Right forelimb (tissue), 1 donor: ENCODE measurements around the gene C1QTNF7.

ENCODE experiments used
- DNase-seq: peaks from one replicate; pipeline ENCODE4 v3.0.0-alpha.2; 2018

C1QTNF7 gene

DNA sequence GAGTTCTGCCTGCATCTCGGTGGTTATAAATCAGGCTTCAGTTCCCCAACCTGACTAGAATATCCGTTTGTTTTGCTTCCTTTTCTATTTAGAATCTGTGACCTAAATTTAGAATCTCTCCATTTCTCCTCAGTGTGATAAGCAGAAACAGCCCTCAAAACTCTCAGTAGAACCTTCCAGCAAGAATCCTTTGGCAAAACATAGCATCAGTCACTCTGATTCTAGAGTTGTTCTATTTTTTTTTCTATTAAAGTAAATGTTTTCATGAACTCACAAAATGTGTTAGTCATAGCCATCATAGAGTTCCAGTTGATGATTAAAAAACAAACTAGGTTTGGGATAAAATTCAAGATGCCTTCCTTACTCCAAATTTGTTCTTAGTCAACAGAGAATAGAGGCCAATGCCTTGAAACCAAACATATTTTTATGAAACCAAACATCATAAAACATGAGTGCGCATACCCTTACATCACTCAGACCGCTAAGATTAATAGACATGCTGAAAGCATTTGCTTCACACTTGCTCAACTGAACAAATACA lies 13.2 kb upstream of the C1QTNF7 start:
- DNase-seq = no peak

DNA sequence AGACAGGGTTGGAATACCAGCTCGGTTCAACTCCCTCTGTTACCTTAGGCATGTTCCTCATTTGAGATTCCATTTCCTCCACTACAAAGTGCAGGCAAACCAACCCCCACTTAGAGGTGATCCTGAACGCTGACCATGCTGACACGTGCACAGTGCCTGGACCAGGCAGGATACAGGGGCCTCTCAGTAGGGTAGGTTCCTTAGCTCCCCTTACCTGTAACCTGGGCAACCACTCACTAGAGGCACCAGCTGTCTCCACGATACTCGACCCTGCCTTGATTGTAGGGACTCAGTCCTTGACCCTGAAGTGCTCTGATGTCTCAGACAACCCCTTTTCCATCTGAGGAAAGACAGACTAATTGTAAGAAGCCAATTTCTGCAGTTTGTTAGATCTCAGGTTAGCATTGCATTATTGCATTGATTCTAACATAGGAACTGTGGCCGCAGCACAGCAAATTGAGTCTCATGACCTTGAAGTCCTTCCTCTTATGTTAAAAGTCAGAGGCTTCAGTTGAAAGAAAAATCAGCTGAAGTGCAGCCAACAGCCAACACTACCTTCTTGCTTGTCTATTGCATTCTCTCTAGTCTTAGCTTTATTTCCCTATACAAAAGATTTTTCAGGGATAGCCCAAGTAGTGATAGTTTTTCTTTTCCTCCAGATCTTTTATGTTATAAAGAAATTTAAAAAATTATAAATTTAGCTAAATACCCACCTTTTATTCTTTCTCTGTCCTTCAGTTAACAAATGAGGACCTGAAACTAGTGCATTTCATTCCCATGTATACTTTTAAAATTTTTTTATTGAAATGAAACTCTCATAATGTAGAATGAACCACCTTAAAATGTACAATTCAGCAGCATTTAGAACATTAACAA lies 11.2 kb upstream of the C1QTNF7 start:
- no peak for DNase-seq

DNA sequence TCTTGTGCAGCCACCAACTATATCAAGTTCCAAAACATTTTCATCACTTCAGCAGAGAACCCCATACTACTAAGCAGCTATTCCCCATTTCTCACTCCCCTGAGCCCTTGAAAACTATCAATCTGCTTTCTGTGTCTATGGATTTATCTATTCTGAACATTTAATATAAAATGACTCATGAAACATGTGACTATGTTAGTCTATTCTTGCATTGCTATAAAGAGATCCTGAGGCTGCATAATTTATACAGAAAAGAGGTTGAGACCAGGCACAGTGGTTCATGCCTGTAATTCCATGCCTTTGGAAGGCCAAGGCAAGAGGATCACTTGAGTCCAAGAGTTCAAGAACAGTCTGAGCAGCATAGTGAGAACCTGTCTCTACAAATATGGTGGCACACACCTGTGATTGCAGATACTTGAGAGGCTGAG lies 10.6 kb upstream of the C1QTNF7 start:
- DNase-seq = no peak

GRCh38 chr4:15418956-15419355 lies 8.9 kb upstream of the C1QTNF7 start:
- no peak for DNase-seq

DNA sequence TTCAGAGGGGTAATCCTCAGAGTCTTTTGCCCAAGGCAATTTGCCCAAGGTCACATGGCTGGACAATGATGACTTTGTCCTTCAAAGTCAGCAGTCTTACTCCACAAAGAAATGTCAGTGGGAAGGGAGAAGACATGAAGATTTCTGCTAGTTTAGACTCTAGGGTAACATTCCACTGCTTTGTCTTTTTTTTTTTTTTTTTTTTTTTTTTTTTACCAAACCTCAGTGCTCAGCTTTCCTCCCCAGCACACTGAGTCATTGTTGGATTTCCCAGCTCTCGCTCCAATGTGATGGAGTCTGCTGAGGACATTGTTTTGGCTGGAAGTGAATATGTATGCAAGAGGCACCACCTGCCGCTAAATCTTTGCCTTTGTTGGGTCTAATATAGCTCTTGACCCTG lies 7.2 kb upstream of the C1QTNF7 start:
- no peak for DNase-seq

GRCh38 chr4:15423285-15423711 lies 4.5 kb upstream of the C1QTNF7 start:
- DNase-seq = no peak

- DNase-seq = no peak
Measured at GRCh38 chr4:15425520-15425919, 2.3 kb upstream of the C1QTNF7 start.

DNA sequence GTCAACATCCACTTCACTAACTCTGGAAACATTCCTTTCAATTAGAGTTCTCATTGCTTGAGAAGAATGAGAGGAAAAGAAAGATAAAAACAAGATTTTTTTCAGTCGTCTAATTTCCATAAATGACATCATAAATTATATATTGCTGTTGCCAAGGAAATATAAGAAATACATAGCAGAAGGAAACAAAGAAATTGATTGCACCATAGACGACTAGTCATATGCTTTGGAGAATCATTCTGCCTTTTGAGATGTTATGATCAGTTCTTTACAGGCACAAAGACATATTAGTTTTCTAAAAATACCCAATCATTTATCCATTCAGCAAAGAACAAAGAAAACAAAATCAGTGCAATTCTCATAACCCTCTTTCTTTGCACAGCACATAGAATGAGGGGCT lies 672 bp upstream of the C1QTNF7 start:
- no peak for DNase-seq

GRCh38 chr4:15428611-15429010 lies 778 bp downstream of the C1QTNF7 start:
- no peak for DNase-seq

GRCh38 chr4:15434091-15434490 lies 6.3 kb downstream of the C1QTNF7 start:
- no peak for DNase-seq

DNA sequence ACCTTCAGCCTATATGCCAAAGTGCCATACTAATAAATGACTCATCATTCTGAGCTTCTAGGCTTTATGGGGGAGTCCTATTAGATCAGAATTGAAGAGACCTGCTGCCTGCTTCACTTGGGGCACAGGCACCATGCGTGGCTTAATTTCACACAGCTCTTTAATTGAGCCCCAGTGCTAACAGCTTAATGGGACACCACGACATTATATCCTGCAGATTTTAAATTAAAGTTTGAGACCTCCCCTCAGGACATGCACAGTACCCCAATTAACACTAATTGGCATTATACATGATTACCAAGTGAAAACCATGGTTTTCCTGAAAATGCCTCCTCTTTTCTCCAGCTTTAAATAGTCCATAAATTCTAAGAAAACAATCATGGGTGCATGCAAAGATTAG lies 6.8 kb downstream of the C1QTNF7 start:
- no peak for DNase-seq

GRCh38 chr4:15436513-15436912 lies 8.7 kb downstream of the C1QTNF7 start:
- DNase-seq = no peak

DNA sequence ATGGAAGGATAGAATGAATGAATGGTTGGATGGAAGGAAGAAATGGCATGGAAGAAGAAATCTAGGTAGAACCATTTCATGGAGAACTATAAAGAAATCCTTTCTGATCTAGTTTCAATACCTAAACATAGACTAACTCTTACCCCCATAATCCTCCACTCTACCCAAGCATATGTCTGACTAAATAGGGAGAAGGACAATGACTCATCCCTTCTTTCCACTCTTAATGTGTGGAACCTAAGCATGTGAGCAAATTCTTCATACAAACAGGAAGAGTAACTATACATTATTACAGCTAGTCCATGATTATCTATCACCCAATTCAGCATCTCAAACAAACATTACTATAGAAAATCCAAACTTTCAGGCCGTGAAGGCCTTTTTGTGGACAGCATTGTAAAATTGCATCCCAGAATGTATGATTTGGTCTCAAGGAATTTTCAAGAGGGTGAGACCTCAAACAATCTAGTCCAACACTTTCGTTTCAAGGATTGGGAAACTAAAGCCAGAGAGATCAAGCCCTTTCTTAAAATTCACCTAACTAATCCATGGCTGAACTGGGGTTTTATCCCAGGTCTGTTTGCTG lies 11.2 kb downstream of the C1QTNF7 start:
- DNase-seq = no peak

DNA sequence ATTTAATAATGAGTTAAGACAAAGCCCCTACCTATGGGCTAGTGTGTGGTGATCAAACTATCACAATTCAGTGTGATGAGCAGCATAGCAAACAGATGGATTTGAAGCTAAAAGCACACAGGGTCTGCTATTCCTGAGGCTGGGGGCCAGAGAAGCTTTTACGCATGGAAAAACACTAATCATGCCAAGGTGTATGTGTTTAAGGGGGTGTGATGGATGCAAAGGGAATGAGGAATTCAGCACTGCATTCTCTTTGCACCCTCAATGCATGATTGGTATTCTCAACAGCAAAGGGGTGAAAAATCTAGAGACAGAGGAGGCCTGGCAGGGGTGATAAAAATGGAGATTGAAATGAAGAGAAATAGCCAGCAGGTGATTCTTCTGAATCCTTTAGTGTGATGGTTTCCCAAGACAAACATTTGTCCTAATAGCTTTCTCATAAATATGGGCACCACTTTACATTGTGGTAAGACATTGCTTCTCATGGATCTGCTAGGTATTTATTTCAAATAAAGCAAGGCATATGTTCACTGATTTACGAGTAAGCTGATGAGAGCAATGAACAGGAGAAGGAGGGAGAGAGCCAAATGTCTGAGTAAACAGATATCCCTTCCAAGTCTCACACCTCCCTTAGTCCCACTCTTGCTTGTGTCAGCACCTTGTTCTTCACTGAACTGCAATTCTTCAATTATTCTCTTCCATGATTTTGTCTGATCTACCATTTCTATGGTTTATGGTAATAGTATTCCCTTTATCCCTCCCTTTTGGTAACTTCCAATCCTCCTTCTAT lies 15.7 kb downstream of the C1QTNF7 start:
- DNase-seq = no peak

GRCh38 chr4:15444276-15444675 lies 16.4 kb downstream of the C1QTNF7 start:
- DNase-seq = no peak

DNA sequence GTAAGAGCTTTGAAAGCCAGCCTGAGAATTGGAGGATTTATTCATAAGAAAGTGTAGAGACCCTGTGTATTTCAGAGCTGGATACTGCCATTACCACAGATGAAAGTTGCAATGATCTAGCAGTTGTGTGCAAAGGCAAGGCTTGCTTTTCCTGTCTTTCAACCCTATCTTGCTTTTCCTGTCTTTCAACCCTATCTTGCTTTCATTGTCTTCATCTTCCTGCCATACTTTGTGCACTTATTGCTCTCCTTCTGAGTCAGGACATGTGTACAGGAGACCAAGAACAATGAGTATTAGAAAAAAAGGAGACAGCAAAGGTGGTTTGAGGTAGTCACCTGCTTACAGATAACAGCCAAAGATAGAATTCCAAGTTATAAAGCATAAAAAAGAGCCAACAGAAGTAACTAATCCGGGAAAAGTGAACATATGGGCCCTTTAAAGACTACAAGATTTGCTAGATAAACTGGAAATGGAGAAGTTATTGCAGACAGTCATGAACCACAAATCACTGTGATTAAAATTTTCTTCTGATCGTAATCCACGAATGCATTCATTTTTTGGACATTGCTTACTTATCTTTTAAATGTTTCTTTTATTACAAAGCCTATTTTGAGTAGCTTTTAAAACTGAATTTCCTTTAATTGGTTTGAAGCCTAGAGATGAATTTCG lies 17.2 kb downstream of the C1QTNF7 start:
- no peak for DNase-seq

- DNase-seq = no peak
Measured at GRCh38 chr4:15451181-15451865, 23.5 kb downstream of the C1QTNF7 start.

- no peak for DNase-seq
Measured at GRCh38 chr4:15451866-15452765, 24.3 kb downstream of the C1QTNF7 start.

GRCh38 chr4:15455290-15455689 lies 27.5 kb downstream of the C1QTNF7 start:
- DNase-seq = no peak

GRCh38 chr4:15457406-15458201 lies 29.8 kb downstream of the C1QTNF7 start:
- no peak for DNase-seq
